NB4 (cell line): ENCODE data around the gene SLC24A4.

Experiments
- MYC ChIP-seq: IDR thresholded peaks from 2 replicates; pipeline ENCODE4 v1.6.1; 2011; ENCODE audit warnings: low read depth, low read length
- TF ChIP-seq, protein P1 (sequence below): IDR thresholded peaks from one replicate; pipeline ENCODE4 v1.5.1; 2012; ENCODE audit warnings: low read depth, low read length
- TF ChIP-seq, protein P2 (sequence below): IDR thresholded peaks from 2 replicates; pipeline ENCODE4 v1.6.1; 2011; ENCODE audit warnings: low read depth, low read length

DNA sequence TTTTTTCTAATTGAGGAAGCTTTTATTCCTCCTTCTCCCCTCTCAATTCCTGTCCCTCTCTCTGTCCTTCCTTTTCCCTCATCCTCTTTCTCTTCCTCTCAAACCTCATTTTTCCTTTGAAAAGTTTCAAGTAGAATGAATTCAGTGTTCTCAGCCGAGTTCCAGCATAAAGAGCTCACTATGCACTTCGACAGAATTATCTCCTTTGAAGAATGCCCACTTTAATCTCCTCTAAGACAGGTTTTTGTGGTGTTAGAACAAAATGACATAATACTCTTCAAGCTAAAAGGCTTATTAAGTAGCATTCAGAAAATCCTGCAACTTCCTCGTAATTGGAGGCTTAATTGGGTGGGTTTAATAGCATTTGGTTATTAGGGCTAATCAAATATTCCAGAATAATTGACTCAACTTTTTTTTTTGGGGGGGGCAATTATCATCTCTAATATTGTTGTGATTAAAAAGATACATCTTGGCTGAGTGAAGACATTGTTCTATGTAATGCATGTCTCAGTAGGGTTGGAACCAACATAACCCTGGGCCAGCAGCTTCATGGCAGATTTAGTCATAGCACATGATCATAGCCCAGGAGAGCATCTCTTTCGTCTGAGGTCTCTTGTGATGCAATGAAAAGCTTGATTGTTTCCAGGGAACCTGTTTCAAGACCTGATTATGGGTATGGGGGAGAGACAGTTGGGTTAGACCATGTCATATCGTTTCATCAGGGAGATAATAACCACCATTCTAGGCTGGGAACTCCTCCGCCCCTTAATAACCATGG lies 25.0 kb upstream of the SLC24A4 start:
- TF ChIP-seq, protein P1, sequence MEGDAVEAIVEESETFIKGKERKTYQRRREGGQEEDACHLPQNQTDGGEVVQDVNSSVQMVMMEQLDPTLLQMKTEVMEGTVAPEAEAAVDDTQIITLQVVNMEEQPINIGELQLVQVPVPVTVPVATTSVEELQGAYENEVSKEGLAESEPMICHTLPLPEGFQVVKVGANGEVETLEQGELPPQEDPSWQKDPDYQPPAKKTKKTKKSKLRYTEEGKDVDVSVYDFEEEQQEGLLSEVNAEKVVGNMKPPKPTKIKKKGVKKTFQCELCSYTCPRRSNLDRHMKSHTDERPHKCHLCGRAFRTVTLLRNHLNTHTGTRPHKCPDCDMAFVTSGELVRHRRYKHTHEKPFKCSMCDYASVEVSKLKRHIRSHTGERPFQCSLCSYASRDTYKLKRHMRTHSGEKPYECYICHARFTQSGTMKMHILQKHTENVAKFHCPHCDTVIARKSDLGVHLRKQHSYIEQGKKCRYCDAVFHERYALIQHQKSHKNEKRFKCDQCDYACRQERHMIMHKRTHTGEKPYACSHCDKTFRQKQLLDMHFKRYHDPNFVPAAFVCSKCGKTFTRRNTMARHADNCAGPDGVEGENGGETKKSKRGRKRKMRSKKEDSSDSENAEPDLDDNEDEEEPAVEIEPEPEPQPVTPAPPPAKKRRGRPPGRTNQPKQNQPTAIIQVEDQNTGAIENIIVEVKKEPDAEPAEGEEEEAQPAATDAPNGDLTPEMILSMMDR: no peak
- TF ChIP-seq, protein P2, sequence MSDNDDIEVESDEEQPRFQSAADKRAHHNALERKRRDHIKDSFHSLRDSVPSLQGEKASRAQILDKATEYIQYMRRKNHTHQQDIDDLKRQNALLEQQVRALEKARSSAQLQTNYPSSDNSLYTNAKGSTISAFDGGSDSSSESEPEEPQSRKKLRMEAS: no peak
- TF ChIP-seq MYC: no peak
